ENCODE results near the gene HOXD3.

The HOXD3 gene

GRCh38 chr2:176184749-176185148 lies 27.6 kb downstream of the HOXD3 start:
- no peak for DNase-seq

- DNase-seq = no peak
These were observed 28.9 kb downstream of the HOXD3 start for GRCh38 chr2:176186024-176186423.

GRCh38 chr2:176187200-176187898 lies 30.2 kb downstream of the HOXD3 start:
- no peak for DNase-seq

GRCh38 chr2:176187899-176188773 lies 31.0 kb downstream of the HOXD3 start, which contains the start of gene HOXD1:
Gene HOXD1 (plus strand): TSS chr2:176188668. CDS start chr2:176188802, 134 bp downstream.
- DNase-seq = no peak

GRCh38 chr2:176188774-176189680 lies 31.9 kb downstream of the HOXD3 start:
- no peak for DNase-seq

GRCh38 chr2:176189681-176190641 lies 32.9 kb downstream of the HOXD3 start:
- no peak for DNase-seq

- no peak for DNase-seq
These were observed 35.2 kb downstream of the HOXD3 start for GRCh38 chr2:176192351-176192750.

- DNase-seq = no peak
These were observed 35.9 kb downstream of the HOXD3 start for GRCh38 chr2:176193048-176193447.

- DNase-seq = no peak
These were observed 42.8 kb downstream of the HOXD3 start for GRCh38 chr2:176199902-176200301.

GRCh38 chr2:176200971-176201370 lies 43.9 kb downstream of the HOXD3 start:
- DNase-seq = no peak

GRCh38 chr2:176202491-176202890 lies 45.4 kb downstream of the HOXD3 start:
- DNase-seq = no peak

- DNase-seq = no peak
These were observed 48.0 kb downstream of the HOXD3 start for GRCh38 chr2:176205126-176205525.

GRCh38 chr2:176206136-176206535 lies 49.0 kb downstream of the HOXD3 start:
- no peak for DNase-seq

- DNase-seq = no peak
These were observed 49.6 kb downstream of the HOXD3 start for GRCh38 chr2:176206682-176207081.

- DNase-seq = no peak
These were observed 54.0 kb downstream of the HOXD3 start for GRCh38 chr2:176211110-176211509.

GRCh38 chr2:176212276-176212675 lies 55.2 kb downstream of the HOXD3 start:
- DNase-seq = no peak

- no peak for DNase-seq
These were observed 56.3 kb downstream of the HOXD3 start for GRCh38 chr2:176213406-176213805.
